NCI-H1105 (cell line): ENCODE measurements around the gene PFDN1.

Experiments
- DNase-seq: peaks from one replicate; lab custom pipeline; 2025; lab: John Stamatoyannopoulos, UW

Gene PFDN1

GRCh38 chr5:140328036-140328764 is 25.3 kb upstream of the PFDN1 start:
- no peak for DNase-seq

- DNase-seq, result no peak
Observed at GRCh38 chr5:140327589-140327988, 24.7 kb upstream of the PFDN1 start.

GRCh38 chr5:140325486-140325885 is 22.6 kb upstream of the PFDN1 start:
- DNase-seq, result no peak

- DNase-seq, result no peak
Observed at GRCh38 chr5:140324617-140325241, 21.8 kb upstream of the PFDN1 start.

- DNase-seq, result no peak
Observed at GRCh38 chr5:140324041-140324600, 21.2 kb upstream of the PFDN1 start.

GRCh38 chr5:140322751-140323731 is 20.1 kb upstream of the PFDN1 start:
- no peak for DNase-seq

- DNase-seq, result no peak
Observed at GRCh38 chr5:140321796-140322195, 18.9 kb upstream of the PFDN1 start.

- no peak for DNase-seq
Observed at GRCh38 chr5:140319833-140320232, 16.9 kb upstream of the PFDN1 start.

GRCh38 chr5:140318792-140319191 is 15.9 kb upstream of the PFDN1 start:
- DNase-seq, result no peak

- no peak for DNase-seq
Observed at GRCh38 chr5:140317859-140318258, 15.0 kb upstream of the PFDN1 start.

GRCh38 chr5:140312791-140313189 is 9.9 kb upstream of the PFDN1 start:
- no peak for DNase-seq

- DNase-seq, result no peak
Observed at GRCh38 chr5:140312067-140312790, 9.3 kb upstream of the PFDN1 start.

- no peak for DNase-seq
Observed at GRCh38 chr5:140311011-140311467, 8.1 kb upstream of the PFDN1 start.

- DNase-seq, result no peak
Observed at GRCh38 chr5:140310434-140310833, 7.5 kb upstream of the PFDN1 start.

GRCh38 chr5:140309706-140310249 is 6.9 kb upstream of the PFDN1 start:
- DNase-seq, result no peak

GRCh38 chr5:140305471-140305870 is 2.6 kb upstream of the PFDN1 start:
- no peak for DNase-seq

- no peak for DNase-seq
Observed at GRCh38 chr5:140303966-140304365, 1.1 kb upstream of the PFDN1 start.

- no peak for DNase-seq
Observed at GRCh38 chr5:140301136-140301535, 1.8 kb downstream of the PFDN1 start.

- no peak for DNase-seq
Observed at GRCh38 chr5:140299056-140299455, 3.8 kb downstream of the PFDN1 start.

- DNase-seq, result no peak
Observed at GRCh38 chr5:140298183-140298601, 4.7 kb downstream of the PFDN1 start.

- no peak for DNase-seq
Observed at GRCh38 chr5:140297283-140297682, 5.6 kb downstream of the PFDN1 start.
